ENCODE measurements around the gene CCDC88A. TPM values are rescaled to one million over a fixed set of nuclear protein-coding genes. Genes with fewer than 3 reads are reported as not detected.

Gene CCDC88A
- total and polyA plus RNA-seq, 4 donors: 4.0 to 31.0 (median 15.5) TPM

DNA sequence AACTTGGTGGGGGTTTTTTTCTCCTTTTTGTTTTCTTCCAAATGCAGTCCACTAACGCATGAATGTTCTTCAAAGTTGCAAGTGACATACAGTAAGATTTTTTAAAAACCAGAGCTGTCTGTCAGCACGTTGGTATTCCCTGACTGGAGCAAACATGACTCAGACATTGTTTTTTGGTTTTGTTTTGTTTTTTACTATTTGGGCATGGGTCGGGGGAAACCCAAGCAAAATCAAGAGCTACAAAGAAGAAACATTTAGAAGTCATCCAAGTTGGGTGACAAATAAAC, 726 bp upstream of the CCDC88A start (continued):
- no peak for TF ChIP-seq GABPA (IDR thresholded peaks at IDR 0.05 in 1 of 2, conservative IDR thresholded peaks at IDR 0.05 in 1 of 2)

GRCh38 chr2:55419233-55419678, 400 bp downstream of the CCDC88A start:
- TF ChIP-seq HNF4G (IDR thresholded peaks at IDR 0.05) (no peak), HNF4A (conservative IDR thresholded peaks at IDR 0.05) (no peak), MAX (IDR thresholded peaks at IDR 0.05) (no peak), CTCF (IDR thresholded peaks at IDR 0.05; ENCODE audit: low read depth, low read length, missing input control) (no peak), YY1 (IDR thresholded peaks at IDR 0.05) (no peak), FOXA2 (IDR thresholded peaks at IDR 0.05) (no peak), JUND (IDR thresholded peaks at IDR 0.05) (no peak), REST (IDR thresholded peaks at IDR 0.05) (no peak), RAD21 (IDR thresholded peaks at IDR 0.05) (no peak), SP1 (IDR thresholded peaks at IDR 0.05) (no peak), FOXA1 (IDR thresholded peaks at IDR 0.05) (no peak), ATF3 (IDR thresholded peaks at IDR 0.05) (no peak), RXRA (IDR thresholded peaks at IDR 0.05) (no peak)
- TF ChIP-seq, protein P1, sequence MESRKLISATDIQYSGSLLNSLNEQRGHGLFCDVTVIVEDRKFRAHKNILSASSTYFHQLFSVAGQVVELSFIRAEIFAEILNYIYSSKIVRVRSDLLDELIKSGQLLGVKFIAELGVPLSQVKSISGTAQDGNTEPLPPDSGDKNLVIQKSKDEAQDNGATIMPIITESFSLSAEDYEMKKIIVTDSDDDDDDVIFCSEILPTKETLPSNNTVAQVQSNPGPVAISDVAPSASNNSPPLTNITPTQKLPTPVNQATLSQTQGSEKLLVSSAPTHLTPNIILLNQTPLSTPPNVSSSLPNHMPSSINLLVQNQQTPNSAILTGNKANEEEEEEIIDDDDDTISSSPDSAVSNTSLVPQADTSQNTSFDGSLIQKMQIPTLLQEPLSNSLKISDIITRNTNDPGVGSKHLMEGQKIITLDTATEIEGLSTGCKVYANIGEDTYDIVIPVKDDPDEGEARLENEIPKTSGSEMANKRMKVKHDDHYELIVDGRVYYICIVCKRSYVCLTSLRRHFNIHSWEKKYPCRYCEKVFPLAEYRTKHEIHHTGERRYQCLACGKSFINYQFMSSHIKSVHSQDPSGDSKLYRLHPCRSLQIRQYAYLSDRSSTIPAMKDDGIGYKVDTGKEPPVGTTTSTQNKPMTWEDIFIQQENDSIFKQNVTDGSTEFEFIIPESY (IDR thresholded peaks at IDR 0.05): no peak
- under 1% methylated on average over 31 of the region's 31 CpGs for WGBS
- H3K4me1 ChIP-seq (ENCODE audit: control insufficient read depth in 4 of 4, insufficient read depth in 4 of 4, low read length in 3 of 4): peaks cover 0 to 19% (median 9%) of the 10 kb centered on the region in 4 donors

More at GRCh38 chr2:55419233-55419678, 400 bp downstream of the CCDC88A start:
- peaks cover 0 to 2% (median 0%) of the 10 kb centered on the region in 4 donors for H3K36me3 ChIP-seq (ENCODE audit: control insufficient read depth in 4 of 4, insufficient read depth in 3 of 4, low read depth in 1 of 4, low read length in 3 of 4)
- no peaks in the 10 kb centered on the region for H3K27me3 ChIP-seq (ENCODE audit: control insufficient read depth in 4 of 4, insufficient read depth in 4 of 4, low read length in 3 of 4)
- peak overlapping the region; percentile 44 to 93 for H3K9ac ChIP-seq (ENCODE audit: low read depth in 1 of 2, low read length in 2 of 2)
- H3K9me3 ChIP-seq (ENCODE audit: control insufficient read depth in 4 of 4, low read length in 3 of 4): no peaks in the 10 kb centered on the region
- H3K27ac ChIP-seq (ENCODE audit: low read depth in 1 of 2, low read length in 2 of 2): peak overlapping the region; percentile 62 to 83
- H3K4me3 ChIP-seq (ENCODE audit: low read depth in 1 of 3, low read length in 3 of 3): peak overlapping the region; percentile 84 to 97 (median 86)
- peak; percentile 57 for DNase-seq (ENCODE audit: low spot score)
